ENCODE data around the gene PSAP.

Gene PSAP

DNA sequence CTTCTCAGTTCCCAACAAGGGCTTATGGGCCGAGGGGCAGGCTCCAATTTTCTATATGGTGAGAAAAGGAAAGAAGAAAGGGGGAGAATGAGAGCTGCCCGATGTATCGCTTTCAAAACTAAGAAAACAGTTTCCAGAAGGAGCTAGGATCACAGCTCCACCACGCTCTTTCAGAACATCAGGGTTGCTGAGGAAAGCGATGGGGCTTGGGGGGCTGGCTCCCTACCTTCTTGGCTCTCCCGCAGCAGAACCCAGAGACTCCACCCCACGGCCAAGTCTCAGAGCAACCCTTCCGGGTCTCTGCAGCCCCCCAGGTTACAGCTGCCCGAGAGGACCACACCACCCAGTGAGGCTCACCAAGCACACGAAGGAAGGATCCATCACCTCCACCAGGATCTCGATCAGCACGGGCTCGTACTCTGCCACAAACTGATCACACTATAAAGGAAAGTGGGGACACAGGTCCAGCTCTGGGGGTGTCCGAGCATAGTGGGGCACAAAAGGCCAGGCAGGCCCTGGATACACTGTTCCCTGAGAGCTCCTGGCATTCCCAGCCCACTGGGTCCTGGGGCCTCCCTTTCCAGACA is 32.3 kb downstream of the PSAP start:
- H3K9ac ChIP-seq (ENCODE audit: low read length) = no peak overlapping the region
- no peak overlapping the region for H3K4me2 ChIP-seq (ENCODE audit: low read depth, low read length)
- H4K20me1 ChIP-seq (ENCODE audit: insufficient read depth, low read length) = no peaks in the 10 kb centered on the region
- H3K27ac ChIP-seq (ENCODE audit: low read length) = no peak overlapping the region
- no peaks in the 10 kb centered on the region for H3K9me2 ChIP-seq (replicated peaks; ENCODE audit: insufficient read depth, low read length)
- no peaks in the 10 kb centered on the region for H3K27me3 ChIP-seq (replicated peaks; ENCODE audit: insufficient read depth, low read length)
- H3K79me2 ChIP-seq (ENCODE audit: low read length) = no peaks in the 10 kb centered on the region
- H3F3A ChIP-seq (ENCODE audit: insufficient read depth, low read length) = no peaks in the 10 kb centered on the region
- H2AFZ ChIP-seq (ENCODE audit: low read length) = no peak overlapping the region
- no peak overlapping the region for H3K4me3 ChIP-seq (ENCODE audit: low read length)
- no peaks in the 10 kb centered on the region for H3K36me3 ChIP-seq (replicated peaks; ENCODE audit: insufficient read depth, low read length)
- no peaks in the 10 kb centered on the region for H3K9me3 ChIP-seq (replicated peaks; ENCODE audit: insufficient read depth, low read length)
- TF ChIP-seq EZH2phosphoT487 (IDR thresholded peaks at IDR 0.05; ENCODE audit: low read length) = no peak
- TF ChIP-seq EZH2 (optimal IDR thresholded peaks at IDR 0.05; ENCODE audit: low read depth, low read length) = no peak
- TF ChIP-seq, protein P1, sequence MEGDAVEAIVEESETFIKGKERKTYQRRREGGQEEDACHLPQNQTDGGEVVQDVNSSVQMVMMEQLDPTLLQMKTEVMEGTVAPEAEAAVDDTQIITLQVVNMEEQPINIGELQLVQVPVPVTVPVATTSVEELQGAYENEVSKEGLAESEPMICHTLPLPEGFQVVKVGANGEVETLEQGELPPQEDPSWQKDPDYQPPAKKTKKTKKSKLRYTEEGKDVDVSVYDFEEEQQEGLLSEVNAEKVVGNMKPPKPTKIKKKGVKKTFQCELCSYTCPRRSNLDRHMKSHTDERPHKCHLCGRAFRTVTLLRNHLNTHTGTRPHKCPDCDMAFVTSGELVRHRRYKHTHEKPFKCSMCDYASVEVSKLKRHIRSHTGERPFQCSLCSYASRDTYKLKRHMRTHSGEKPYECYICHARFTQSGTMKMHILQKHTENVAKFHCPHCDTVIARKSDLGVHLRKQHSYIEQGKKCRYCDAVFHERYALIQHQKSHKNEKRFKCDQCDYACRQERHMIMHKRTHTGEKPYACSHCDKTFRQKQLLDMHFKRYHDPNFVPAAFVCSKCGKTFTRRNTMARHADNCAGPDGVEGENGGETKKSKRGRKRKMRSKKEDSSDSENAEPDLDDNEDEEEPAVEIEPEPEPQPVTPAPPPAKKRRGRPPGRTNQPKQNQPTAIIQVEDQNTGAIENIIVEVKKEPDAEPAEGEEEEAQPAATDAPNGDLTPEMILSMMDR (IDR thresholded peaks at IDR 0.05; ENCODE audit: low read length) = no peak
- H3K4me1 ChIP-seq (ENCODE audit: low read length) = no peaks in the 10 kb centered on the region
- DNase-seq = no peak

DNA sequence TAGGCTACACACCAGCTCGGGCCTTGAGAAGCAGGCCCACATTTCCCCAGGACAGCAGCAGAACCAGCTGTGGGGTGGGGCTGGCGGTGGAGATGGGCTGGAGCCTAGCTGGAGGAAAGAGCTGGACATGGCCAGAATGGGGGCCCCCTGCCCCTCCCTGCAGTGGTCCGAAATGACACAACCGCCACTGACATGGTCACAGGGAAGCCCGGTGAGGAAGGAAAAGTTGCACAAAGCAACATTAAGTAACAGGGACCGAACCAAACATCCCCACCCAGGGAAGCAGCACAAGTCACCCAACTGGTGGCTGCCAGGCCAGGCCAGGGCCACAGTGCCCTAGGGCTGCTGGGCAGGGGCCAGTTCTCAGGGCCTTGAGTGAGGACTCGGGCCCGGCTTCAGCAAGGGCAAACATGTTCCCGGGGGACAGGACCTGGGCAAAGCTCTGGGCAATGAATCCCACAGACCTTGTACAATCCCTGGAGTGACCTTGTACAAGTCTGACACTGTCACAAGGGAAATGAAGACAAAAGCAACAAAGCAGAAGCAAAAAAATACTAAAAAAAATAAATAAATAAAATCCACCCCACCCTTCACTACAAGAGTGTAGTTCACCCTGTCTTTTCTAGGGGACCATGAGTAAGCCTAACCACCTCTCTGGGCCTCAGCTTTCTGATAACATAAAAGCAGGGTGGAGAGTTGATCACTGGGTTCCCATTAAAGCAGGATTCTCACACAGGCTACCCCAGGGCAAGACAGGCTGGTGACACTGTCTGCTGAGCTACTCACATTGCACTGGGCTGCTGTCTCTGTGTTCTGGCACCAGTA is 33.0 kb downstream of the PSAP start:
- Histone ChIP-seq H3K79me2 (ENCODE audit: low read length) (no peaks in the 10 kb centered on the region), H3K36me3 (replicated peaks; ENCODE audit: insufficient read depth, low read length) (no peaks in the 10 kb centered on the region), H2AFZ (ENCODE audit: low read length) (no peak overlapping the region), H3K27ac (ENCODE audit: low read length) (no peak overlapping the region), H3F3A (ENCODE audit: insufficient read depth, low read length) (no peaks in the 10 kb centered on the region), H3K9me2 (replicated peaks; ENCODE audit: insufficient read depth, low read length) (no peaks in the 10 kb centered on the region), H3K4me3 (ENCODE audit: low read length) (no peak overlapping the region), H3K9ac (ENCODE audit: low read length) (no peak overlapping the region), H3K4me1 (ENCODE audit: low read length) (no peaks in the 10 kb centered on the region), H3K27me3 (replicated peaks; ENCODE audit: insufficient read depth, low read length) (no peaks in the 10 kb centered on the region), H3K9me3 (replicated peaks; ENCODE audit: insufficient read depth, low read length) (no peaks in the 10 kb centered on the region), H4K20me1 (ENCODE audit: insufficient read depth, low read length) (no peaks in the 10 kb centered on the region), H3K4me2 (ENCODE audit: low read depth, low read length) (no peak overlapping the region)
- no peak for DNase-seq
- no peak for TF ChIP-seq EZH2 (optimal IDR thresholded peaks at IDR 0.05; ENCODE audit: low read depth, low read length)
- TF ChIP-seq, protein P1 (IDR thresholded peaks at IDR 0.05; ENCODE audit: low read length) = no peak
- TF ChIP-seq EZH2phosphoT487 (IDR thresholded peaks at IDR 0.05; ENCODE audit: low read length) = no peak

DNA sequence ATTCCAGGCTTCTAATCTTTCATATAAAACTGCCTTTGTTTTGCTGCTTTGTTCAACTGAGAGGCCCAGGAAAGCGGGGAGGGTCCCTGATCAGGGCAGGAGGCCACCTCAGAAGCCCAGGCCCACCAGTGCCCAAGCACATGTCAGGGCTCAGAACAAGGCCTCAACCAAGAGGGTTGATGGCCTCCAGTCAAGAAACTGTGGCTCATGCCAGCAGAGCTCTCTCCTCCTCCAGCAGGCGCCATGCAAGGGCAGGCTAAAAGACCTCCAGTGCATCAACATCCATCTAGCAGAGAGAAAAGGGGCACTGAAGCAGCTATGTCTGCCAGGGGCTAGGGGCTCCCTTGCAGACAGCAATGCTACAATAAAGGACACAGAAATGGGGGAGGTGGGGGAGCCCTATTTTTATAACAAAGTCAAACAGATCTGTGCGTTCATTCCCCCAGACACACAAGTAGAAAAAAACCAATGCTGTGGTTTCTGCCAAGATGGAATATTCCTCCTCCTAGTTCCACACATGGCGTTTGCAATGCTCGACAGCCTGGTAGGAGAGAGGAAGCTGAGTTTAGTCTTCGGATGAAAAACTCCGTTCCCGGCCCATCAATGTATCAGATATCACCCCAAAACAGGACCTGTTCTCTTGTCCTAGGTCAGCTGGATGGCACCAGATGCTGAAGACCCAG is 34.0 kb downstream of the PSAP start:
- no peaks in the 10 kb centered on the region for H3K79me2 ChIP-seq (ENCODE audit: low read length)
- no peak overlapping the region for H3K9ac ChIP-seq (ENCODE audit: low read length)
- H3K27ac ChIP-seq (ENCODE audit: low read length) = no peak overlapping the region
- H3K4me1 ChIP-seq (ENCODE audit: low read length) = no peaks in the 10 kb centered on the region
- no peak overlapping the region for H2AFZ ChIP-seq (ENCODE audit: low read length)
- no peaks in the 10 kb centered on the region for H3K36me3 ChIP-seq (replicated peaks; ENCODE audit: insufficient read depth, low read length)
- TF ChIP-seq, protein P1 (IDR thresholded peaks at IDR 0.05; ENCODE audit: low read length) = no peak
- no peak for TF ChIP-seq EZH2phosphoT487 (IDR thresholded peaks at IDR 0.05; ENCODE audit: low read length)
- no peak for TF ChIP-seq EZH2 (optimal IDR thresholded peaks at IDR 0.05; ENCODE audit: low read depth, low read length)
- H3F3A ChIP-seq (ENCODE audit: insufficient read depth, low read length) = no peaks in the 10 kb centered on the region
- H3K9me3 ChIP-seq (replicated peaks; ENCODE audit: insufficient read depth, low read length) = no peaks in the 10 kb centered on the region
- no peak overlapping the region for H3K4me2 ChIP-seq (ENCODE audit: low read depth, low read length)
- DNase-seq = no peak
- H3K27me3 ChIP-seq (replicated peaks; ENCODE audit: insufficient read depth, low read length) = no peaks in the 10 kb centered on the region
- no peaks in the 10 kb centered on the region for H4K20me1 ChIP-seq (ENCODE audit: insufficient read depth, low read length)
- H3K9me2 ChIP-seq (replicated peaks; ENCODE audit: insufficient read depth, low read length) = no peaks in the 10 kb centered on the region
- no peak overlapping the region for H3K4me3 ChIP-seq (ENCODE audit: low read length)

Data from MM.1S (cell line).